T follicular helper cell (primary cell): ENCODE results near the gene DHX8.
"Not testable (repeated sequence)": the region's sequence is repeated elsewhere in the genome, so short reads cannot be mapped to it uniquely, and the experiment has no call there.

Experiments
- DNase-seq: peaks from one replicate; pipeline ENCODE4 v3.0.0-alpha.2; 2020; ENCODE audit warnings: low read depth
- total RNA-seq, 2 experiments: gene quantifications; one replicate each; lab custom pipeline; 2026; lab: John Stamatoyannopoulos, UW

Gene DHX8
- total RNA-seq = 131 to 144 reads per million in 2 experiments

- DNase-seq = peak; percentile 97
These were observed at the start of gene DHX8 for GRCh38 chr17:43483674-43484551. Gene DHX8, plus strand, starts transcription at chr17:43483975. Its CDS starts 63 bp downstream, at chr17:43484038.

DNA sequence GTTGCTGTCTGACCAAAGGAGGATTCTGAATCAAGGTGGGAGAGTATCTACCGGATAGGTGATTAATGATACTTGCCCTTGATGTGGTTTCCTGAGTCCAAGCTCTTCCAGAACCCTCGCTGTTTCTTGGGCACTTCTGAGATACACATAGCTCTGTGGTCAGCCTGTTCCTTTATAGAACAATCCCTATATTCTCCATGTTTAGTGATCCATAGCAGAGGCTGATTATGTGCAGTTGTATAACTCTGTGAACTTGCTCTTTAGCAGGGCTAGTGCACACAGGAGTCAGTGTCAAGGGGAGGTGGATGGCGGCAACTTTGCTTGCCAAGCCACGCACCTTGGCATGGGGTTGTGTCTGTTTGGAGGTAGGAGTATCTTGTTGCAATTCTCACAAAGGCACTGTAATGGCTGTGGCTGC lies 48.9 kb upstream of the DHX8 start:
- DNase-seq = no peak

GRCh38 chr17:43437756-43438155 lies 46.0 kb upstream of the DHX8 start:
- DNase-seq = no peak

DNA sequence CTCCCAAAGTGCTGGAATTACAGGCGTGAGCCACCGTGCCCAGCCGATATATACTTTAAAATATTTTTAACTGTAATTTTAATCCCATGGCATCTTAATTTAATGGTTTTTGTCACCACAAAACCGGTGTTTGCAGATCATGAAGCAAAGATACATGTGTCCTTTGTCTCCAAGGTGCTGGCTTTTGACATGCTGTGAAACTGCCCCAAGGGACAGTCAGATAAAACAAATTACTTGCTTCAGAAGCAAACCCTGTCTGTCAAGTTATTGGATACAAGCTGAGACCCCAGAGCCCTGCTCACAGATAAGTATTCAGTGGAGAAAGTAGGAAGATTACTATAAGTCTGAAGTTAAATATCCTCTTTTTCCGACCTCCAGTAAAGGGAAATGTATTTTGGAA lies 45.1 kb upstream of the DHX8 start:
- no peak for DNase-seq

- DNase-seq = no peak
These were observed 44.7 kb upstream of the DHX8 start for GRCh38 chr17:43439041-43439440.

DNA sequence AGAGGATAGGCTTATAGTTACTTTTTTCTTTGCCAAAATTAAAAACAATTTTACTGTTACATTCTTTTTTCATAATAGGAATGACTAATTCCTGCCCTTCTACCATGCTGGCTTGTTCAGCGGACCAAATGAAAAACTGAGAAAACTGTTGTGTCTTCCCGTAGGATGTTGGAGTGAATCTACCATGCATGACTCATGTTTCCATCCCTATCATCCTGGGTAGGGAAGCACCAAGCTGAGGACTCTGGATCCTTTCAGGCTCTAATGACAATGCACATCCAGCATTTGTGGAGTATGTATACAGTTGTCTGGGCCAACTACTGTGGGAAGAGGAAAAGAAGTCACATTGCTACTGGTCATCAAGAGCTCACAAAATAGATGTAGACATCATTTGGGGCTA lies 41.1 kb upstream of the DHX8 start:
- no peak for DNase-seq

GRCh38 chr17:43443381-43443780 lies 40.4 kb upstream of the DHX8 start:
- DNase-seq = no peak

GRCh38 chr17:43444223-43445008 lies 39.4 kb upstream of the DHX8 start:
- no peak for DNase-seq

DNA sequence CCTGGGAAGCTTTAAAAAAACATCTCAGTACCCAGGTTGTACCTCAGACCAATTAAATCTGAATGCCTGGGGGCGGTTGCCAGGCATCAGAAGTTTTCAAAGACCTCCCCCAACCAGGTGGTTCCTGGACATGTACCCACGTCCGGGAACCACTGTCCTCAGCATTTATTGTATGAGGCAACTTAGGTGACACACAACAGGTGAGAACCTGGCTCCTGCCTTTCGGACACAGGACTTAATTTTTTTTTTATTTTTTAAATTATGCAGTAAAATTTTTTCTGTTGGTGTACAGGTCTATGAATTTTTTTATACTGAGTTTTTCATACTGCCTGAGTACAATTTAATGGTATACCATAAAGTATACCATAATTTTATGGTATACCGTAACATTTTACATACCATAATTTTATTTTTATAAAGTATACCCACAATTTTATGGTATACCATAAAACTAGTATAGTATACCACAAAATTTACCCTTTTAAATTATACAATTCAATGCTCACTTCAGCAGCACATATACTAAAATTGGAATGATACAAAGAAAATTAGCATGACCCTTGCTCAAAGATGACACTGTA lies 38.7 kb upstream of the DHX8 start:
- no peak for DNase-seq

- no peak for DNase-seq
These were observed 37.0 kb upstream of the DHX8 start for GRCh38 chr17:43446773-43447172.

GRCh38 chr17:43448720-43449469 lies 34.9 kb upstream of the DHX8 start:
- no peak for DNase-seq

DNA sequence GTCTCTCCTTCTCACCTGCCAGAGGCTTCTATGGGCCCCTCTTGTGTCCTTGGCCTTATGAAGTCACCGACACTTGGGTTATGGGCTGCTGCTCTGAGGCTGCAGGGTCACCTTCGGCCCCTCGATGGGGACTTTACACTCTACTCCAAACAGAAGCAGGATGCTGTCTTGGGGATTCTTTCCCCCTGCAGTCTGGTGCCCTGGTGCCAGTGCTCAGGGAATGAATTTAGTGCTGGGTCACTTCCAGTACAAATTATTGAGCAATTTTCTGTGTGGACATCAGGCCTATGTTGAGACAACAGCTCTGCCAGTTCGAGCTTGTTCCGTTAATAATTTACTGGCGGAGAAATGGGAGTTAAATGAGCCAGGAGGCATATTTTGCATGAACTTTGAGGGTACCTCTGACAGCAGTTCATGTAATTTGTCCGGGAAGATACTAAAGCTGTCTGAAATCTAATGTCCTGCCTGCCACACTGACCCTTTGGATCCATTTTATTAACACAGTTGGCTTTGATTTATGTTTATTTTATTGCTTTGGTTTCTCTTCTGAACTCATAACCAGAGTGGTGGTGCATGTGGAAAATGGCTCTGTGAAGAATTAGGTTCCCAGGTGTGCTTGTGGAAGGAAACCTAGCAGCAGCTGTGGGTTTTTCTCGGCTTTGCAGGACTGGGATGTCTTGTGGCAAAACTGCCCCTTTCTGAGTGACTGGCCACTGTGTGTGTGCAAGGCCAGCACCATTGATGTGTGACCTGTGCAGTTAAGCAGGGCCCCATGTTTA lies 34.1 kb upstream of the DHX8 start:
- no peak for DNase-seq

- not testable (repeated sequence) for DNase-seq
These were observed 33.0 kb upstream of the DHX8 start for GRCh38 chr17:43450791-43451190.

- DNase-seq = not testable (repeated sequence)
These were observed 32.0 kb upstream of the DHX8 start for GRCh38 chr17:43451741-43452140.

- DNase-seq = no peak
These were observed 30.4 kb upstream of the DHX8 start for GRCh38 chr17:43453331-43453812.

DNA sequence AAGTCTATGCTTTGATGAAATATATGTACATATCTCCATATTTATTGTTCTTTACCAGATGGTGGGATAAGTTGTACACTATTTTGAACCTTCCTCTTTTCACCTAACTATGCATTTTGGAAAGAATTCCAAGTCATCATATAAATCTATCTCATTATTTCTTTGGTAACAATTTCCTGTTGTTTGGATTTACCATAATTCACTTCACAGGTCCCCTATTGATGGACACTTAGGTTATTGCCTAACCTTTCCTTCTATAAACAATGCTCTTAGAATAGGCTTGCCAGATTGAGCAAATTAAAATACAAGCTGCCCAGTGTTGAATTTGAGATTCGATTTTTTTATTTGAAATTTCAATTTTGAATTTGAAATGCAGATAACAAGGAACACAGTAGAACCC lies 28.9 kb upstream of the DHX8 start:
- no peak for DNase-seq

DNA sequence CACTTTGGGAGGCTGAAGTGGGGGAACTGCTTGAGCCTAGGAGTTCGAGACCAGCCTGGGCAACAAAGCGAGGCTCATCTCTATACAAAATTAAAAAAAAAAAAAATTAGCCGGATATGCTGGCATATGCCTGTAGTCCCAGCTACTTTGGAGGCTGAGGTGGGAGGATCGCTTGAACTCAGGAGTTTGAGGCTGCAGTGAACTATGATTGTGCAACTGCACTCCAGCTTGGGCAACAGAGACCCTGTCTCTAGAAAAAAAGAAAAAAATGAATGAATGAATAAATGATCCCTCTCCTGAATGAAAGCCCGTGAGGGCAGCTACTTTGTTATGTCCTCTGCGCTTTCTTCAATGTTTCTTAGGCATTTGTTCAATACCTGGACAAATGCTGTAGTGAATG lies 27.7 kb upstream of the DHX8 start:
- DNase-seq = no peak

GRCh38 chr17:43456661-43457361 lies 27.0 kb upstream of the DHX8 start:
- no peak for DNase-seq

GRCh38 chr17:43457362-43457692 lies 26.4 kb upstream of the DHX8 start:
- no peak for DNase-seq

GRCh38 chr17:43459878-43460277 lies 23.9 kb upstream of the DHX8 start:
- DNase-seq = not testable (repeated sequence)
